Peyer's patch (tissue), 4 donors: ENCODE measurements around the gene ETV6.

Experiments used
- POLR2A ChIP-seq, 2 donors: fragments of 450-650 bp; IDR thresholded peaks; one replicate each; pipeline ENCODE4 v1.5.1; 2017; ENCODE audit warnings: antibody characterized with exemption in 2 of 2, mild to moderate bottlenecking in 2 of 2, moderate library complexity in 2 of 2
- TF ChIP-seq, protein P1 (sequence below), 6 experiments: fragments of 450-650 bp in 4 of 6; fragments of 200-600 bp in 2 of 6; sonication (generic) in 1 of 6; IDR thresholded peaks; one replicate each; pipeline ENCODE4 v1.5.1; 2017 to 2019; ENCODE audit warnings: antibody characterized with exemption in 6 of 6, mild to moderate bottlenecking in 3 of 6, moderate library complexity in 1 of 6

- peak in 1 of 2 donors; percentile 54 for TF ChIP-seq POLR2A (IDR thresholded peaks at IDR 0.05)
- TF ChIP-seq, protein P1, sequence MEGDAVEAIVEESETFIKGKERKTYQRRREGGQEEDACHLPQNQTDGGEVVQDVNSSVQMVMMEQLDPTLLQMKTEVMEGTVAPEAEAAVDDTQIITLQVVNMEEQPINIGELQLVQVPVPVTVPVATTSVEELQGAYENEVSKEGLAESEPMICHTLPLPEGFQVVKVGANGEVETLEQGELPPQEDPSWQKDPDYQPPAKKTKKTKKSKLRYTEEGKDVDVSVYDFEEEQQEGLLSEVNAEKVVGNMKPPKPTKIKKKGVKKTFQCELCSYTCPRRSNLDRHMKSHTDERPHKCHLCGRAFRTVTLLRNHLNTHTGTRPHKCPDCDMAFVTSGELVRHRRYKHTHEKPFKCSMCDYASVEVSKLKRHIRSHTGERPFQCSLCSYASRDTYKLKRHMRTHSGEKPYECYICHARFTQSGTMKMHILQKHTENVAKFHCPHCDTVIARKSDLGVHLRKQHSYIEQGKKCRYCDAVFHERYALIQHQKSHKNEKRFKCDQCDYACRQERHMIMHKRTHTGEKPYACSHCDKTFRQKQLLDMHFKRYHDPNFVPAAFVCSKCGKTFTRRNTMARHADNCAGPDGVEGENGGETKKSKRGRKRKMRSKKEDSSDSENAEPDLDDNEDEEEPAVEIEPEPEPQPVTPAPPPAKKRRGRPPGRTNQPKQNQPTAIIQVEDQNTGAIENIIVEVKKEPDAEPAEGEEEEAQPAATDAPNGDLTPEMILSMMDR (IDR thresholded peaks at IDR 0.05) = no peak
These were observed 711 bp upstream of the ETV6 start for GRCh38 chr12:11648514-11649412.
